Loucy (cell line): ENCODE data around the gene AGAP3.
"Not testable (repeated sequence)": the region's sequence is repeated elsewhere in the genome, so short reads cannot be mapped to it uniquely, and the experiment has no call there.

ENCODE experiments used
- H2AFZ ChIP-seq: fragments of 200-600 bp; sonication (generic); 2 replicates; pipeline ENCODE4 v1.6.0; 2016; ENCODE audit warnings: antibody characterized with exemption, mild to moderate bottlenecking, low read length, moderate library complexity
- H3F3A ChIP-seq: fragments of 200-600 bp; 2 replicates; pipeline ENCODE4 v1.6.0; 2016; ENCODE audit warnings: antibody characterized with exemption, low read depth, mild to moderate bottlenecking
- H3K27me3 ChIP-seq: fragments of 200-600 bp; sonication (generic); 2 replicates; pipeline ENCODE4 v1.6.1; 2014; ENCODE audit warnings: low read length, mild to moderate bottlenecking; ENCODE audit not compliant: insufficient read depth, poor library complexity, severe bottlenecking
- H3K36me3 ChIP-seq: fragments of 200-600 bp; sonication (generic); 2 replicates; pipeline ENCODE4 v1.6.1; 2016; ENCODE audit warnings: low read length; ENCODE audit not compliant: insufficient read depth
- H3K4me1 ChIP-seq: fragments of 200-600 bp; sonication (generic); 2 replicates; pipeline ENCODE4 v1.5.1; 2014; ENCODE audit warnings: low read length, mild to moderate bottlenecking; ENCODE audit not compliant: insufficient read depth, poor library complexity, severe bottlenecking
- H3K4me2 ChIP-seq: fragments of 200-600 bp; sonication (generic); 2 replicates; pipeline ENCODE4 v1.6.0; 2014; ENCODE audit warnings: antibody characterized with exemption, low read length, low read depth, mild to moderate bottlenecking; ENCODE audit not compliant: poor library complexity, severe bottlenecking
- H3K4me3 ChIP-seq: fragments of 200-600 bp; sonication (generic); 2 replicates; pipeline ENCODE4 v1.5.1; 2014; ENCODE audit warnings: low read length, mild to moderate bottlenecking, mixed read lengths; ENCODE audit not compliant: poor library complexity, severe bottlenecking
- H3K79me2 ChIP-seq: fragments of 200-600 bp; sonication (generic); 2 replicates; pipeline ENCODE4 v1.6.1; 2014; ENCODE audit warnings: low read length; ENCODE audit not compliant: insufficient read depth
- H3K9ac ChIP-seq: fragments of 200-600 bp; sonication (generic); 2 replicates; pipeline ENCODE4 v1.6.0; 2014; ENCODE audit warnings: mild to moderate bottlenecking, low read depth, low read length, moderate library complexity; ENCODE audit not compliant: poor library complexity, severe bottlenecking
- H3K9me2 ChIP-seq: fragments of 200-600 bp; sonication (generic); replicated peaks from 2 replicates; pipeline ENCODE4 v1.6.1; 2016; ENCODE audit warnings: low read depth, low read length, mixed read lengths
- H3K9me3 ChIP-seq: fragments of 200-600 bp; sonication (generic); 2 replicates; pipeline ENCODE4 v1.6.1; 2014; ENCODE audit warnings: mild to moderate bottlenecking, antibody characterized with exemption, low read length, low read depth; ENCODE audit not compliant: insufficient read depth
- H4K20me1 ChIP-seq: fragments of 200-600 bp; sonication (generic); 2 replicates; pipeline ENCODE4 v1.6.0; 2014; ENCODE audit warnings: antibody characterized with exemption, low read length, mild to moderate bottlenecking; ENCODE audit not compliant: insufficient read depth, poor library complexity, severe bottlenecking
- EZH2phosphoT487 ChIP-seq: fragments of 200-600 bp; IDR thresholded peaks from 2 replicates; pipeline ENCODE4 v1.6.1; 2018; ENCODE audit warnings: antibody characterized with exemption, mild to moderate bottlenecking, moderate library complexity, borderline replicate concordance
- TF ChIP-seq, protein P1 (sequence below): fragments of 200-600 bp; sonication (generic); conservative IDR thresholded peaks from 2 replicates; pipeline ENCODE4 v1.5.1; 2014; ENCODE audit warnings: mild to moderate bottlenecking, antibody characterized with exemption, low read length

The AGAP3 gene

DNA sequence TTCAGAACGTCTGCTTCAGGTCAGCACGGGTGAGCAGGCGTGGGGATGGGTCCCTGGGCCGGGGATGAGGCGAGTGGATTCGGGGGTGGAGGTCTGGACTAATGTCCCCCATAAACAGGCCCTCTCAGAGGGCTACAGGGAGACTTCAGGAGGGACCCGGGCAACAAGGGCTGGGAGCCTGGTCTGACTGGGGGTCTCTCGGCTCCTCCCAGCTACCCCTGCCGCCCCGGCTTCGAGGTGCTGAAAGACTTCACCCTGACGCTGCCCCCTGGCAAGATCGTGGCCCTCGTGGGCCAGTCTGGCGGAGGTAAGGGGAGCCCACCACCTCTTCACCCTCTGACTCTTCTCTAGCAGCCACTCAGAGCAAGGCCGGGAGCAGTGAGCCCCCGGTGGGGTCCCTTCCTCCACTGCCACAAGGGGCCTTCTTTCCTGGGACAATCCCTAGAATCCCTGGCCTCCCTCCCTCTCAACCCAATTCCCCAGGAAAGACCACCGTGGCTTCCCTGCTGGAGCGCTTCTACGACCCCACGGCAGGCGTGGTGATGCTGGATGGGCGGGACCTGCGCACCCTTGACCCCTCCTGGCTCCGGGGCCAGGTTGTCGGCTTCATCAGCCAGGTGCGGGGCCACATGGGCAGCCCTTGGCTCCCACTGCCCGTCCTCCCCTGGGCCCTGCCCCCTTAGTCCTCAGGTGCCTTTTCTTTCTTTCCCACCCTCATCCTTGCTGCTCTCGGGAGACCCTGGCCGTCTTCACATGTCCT is 45.5 kb upstream of the AGAP3 start:
- Histone ChIP-seq H3K36me3 (no peaks in the 10 kb centered on the region), H3K4me1 (peaks cover 24% of the 10 kb centered on the region), H3K4me2 (no peak overlapping the region), H3F3A (peaks cover 2% of the 10 kb centered on the region; the same call in 1 of the 2 replicates), H3K9ac (no peak overlapping the region), H2AFZ (no peak overlapping the region), H3K4me3 (no peak overlapping the region), H3K79me2 (no peaks in the 10 kb centered on the region), H3K9me2 (no peaks in the 10 kb centered on the region), H4K20me1 (no peaks in the 10 kb centered on the region), H3K27me3 (no peaks in the 10 kb centered on the region), H3K9me3 (no peaks in the 10 kb centered on the region)
- TF ChIP-seq, protein P1, sequence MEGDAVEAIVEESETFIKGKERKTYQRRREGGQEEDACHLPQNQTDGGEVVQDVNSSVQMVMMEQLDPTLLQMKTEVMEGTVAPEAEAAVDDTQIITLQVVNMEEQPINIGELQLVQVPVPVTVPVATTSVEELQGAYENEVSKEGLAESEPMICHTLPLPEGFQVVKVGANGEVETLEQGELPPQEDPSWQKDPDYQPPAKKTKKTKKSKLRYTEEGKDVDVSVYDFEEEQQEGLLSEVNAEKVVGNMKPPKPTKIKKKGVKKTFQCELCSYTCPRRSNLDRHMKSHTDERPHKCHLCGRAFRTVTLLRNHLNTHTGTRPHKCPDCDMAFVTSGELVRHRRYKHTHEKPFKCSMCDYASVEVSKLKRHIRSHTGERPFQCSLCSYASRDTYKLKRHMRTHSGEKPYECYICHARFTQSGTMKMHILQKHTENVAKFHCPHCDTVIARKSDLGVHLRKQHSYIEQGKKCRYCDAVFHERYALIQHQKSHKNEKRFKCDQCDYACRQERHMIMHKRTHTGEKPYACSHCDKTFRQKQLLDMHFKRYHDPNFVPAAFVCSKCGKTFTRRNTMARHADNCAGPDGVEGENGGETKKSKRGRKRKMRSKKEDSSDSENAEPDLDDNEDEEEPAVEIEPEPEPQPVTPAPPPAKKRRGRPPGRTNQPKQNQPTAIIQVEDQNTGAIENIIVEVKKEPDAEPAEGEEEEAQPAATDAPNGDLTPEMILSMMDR: no peak
- no peak for TF ChIP-seq EZH2phosphoT487

DNA sequence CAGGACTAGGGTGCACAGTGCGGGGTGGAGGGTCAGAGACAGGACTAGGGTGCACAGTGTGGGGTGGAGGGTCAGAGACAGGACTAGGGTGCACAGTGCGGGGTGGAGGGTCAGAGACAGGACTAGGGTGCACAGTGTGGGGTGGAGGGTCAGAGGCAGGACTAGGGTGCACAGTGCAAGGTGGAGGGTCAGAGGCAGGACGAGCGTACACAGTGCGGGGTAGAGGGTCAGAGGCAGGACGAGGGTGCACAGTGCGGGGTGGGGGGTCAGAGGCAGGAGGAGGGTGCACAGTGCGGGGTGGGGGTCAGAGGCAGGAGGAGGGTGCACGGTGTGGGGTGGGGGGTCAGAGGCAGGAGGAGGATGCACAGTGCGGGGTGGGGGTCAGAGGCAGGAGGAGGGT is 42.8 kb upstream of the AGAP3 start:
- peaks cover 23% of the 10 kb centered on the region for H3K4me1 ChIP-seq
- H4K20me1 ChIP-seq, H3F3A ChIP-seq, H3K27me3 ChIP-seq, H3K9me3 ChIP-seq, H3K4me2 ChIP-seq, H3K79me2 ChIP-seq, H3K4me3 ChIP-seq, H2AFZ ChIP-seq, H3K9me2 ChIP-seq, H3K9ac ChIP-seq, H3K36me3 ChIP-seq: not testable (repeated sequence)

DNA sequence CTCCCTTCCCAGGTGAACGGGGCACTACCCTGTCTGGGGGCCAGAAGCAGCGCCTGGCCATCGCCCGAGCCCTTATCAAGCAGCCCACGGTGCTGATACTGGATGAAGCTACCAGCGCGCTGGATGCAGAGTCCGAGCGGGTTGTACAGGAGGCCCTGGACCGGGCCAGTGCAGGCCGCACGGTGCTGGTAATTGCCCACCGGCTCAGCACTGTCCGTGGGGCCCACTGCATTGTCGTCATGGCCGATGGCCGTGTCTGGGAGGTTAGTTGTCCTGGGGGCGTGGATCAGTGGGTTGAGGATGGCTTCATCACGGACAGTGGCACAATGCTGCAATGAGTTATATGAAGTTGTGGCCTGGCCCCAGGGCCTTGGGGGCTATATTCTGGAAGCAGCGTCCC is 42.3 kb upstream of the AGAP3 start:
- Histone ChIP-seq H3F3A (peaks cover 2% of the 10 kb centered on the region; the same call in 1 of the 2 replicates), H3K9me3 (no peaks in the 10 kb centered on the region), H3K9ac (no peak overlapping the region), H3K4me1 (peaks cover 18% of the 10 kb centered on the region), H3K4me3 (no peak overlapping the region), H4K20me1 (no peaks in the 10 kb centered on the region), H3K79me2 (no peaks in the 10 kb centered on the region), H2AFZ (no peak overlapping the region), H3K27me3 (no peaks in the 10 kb centered on the region), H3K4me2 (no peak overlapping the region), H3K9me2 (no peaks in the 10 kb centered on the region), H3K36me3 (no peaks in the 10 kb centered on the region)
- TF ChIP-seq, protein P1: no peak
- TF ChIP-seq EZH2phosphoT487: no peak

DNA sequence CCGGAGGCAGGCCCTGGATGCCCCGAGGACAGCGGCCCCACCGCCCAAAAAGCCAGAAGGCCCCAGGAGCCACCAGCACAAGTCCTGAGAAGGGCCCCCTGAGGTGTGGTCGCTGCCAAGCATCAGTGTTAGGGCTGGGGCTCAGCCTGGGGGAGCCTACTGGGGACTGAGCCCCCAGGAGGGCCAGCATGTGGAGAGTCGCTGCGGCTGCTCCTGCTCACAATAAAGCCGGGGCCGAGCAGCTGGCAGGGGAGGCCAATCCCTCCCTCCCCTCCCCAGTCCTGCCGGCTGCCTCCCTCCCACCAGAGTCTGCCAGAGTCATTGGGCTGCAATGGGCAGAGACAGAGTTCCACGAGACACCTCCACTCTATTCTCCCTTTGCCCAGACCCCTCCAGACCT is 41.0 kb upstream of the AGAP3 start:
- no peaks in the 10 kb centered on the region for H3K9me2 ChIP-seq
- H2AFZ ChIP-seq: no peak overlapping the region
- H3K4me1 ChIP-seq: peaks cover 5% of the 10 kb centered on the region
- TF ChIP-seq, protein P1: no peak
- no peak for TF ChIP-seq EZH2phosphoT487
- H3K79me2 ChIP-seq: no peaks in the 10 kb centered on the region
- H3F3A ChIP-seq: no peaks in the 10 kb centered on the region
- no peak overlapping the region for H3K4me3 ChIP-seq
- H4K20me1 ChIP-seq: no peaks in the 10 kb centered on the region
- no peak overlapping the region for H3K9ac ChIP-seq
- H3K9me3 ChIP-seq: no peaks in the 10 kb centered on the region
- H3K36me3 ChIP-seq: no peaks in the 10 kb centered on the region
- H3K27me3 ChIP-seq: no peaks in the 10 kb centered on the region
- no peak overlapping the region for H3K4me2 ChIP-seq
